Ascending aorta (tissue), 2 donors: ENCODE results near the gene KDM5B. TPM values are rescaled to one million over a fixed set of nuclear protein-coding genes. Genes with fewer than 3 reads are reported as not detected.

Experiments
- DNase-seq, 2 donors: peaks; one replicate each; pipeline ENCODE4 v3.0.0-alpha.2; 2019; ENCODE audit warnings: low spot score in 2 of 2
- H3K27ac ChIP-seq, 2 donors: fragments of 200-600 bp; sonication (generic); one replicate each; pipeline ENCODE4 v1.5.1; 2016 to 2017; ENCODE audit warnings: mild to moderate bottlenecking in 1 of 2
- H3K27me3 ChIP-seq: fragments of 200-600 bp; sonication (generic); one replicate; pipeline ENCODE4 v1.5.1; 2017
- H3K36me3 ChIP-seq, 2 donors: fragments of 200-600 bp; sonication (generic); one replicate each; pipeline ENCODE4 v1.5.1; 2016
- H3K4me1 ChIP-seq, 2 donors: fragments of 200-600 bp; sonication (generic); one replicate each; pipeline ENCODE4 v1.5.1; 2016 to 2017; ENCODE audit warnings: mild to moderate bottlenecking in 1 of 2
- H3K4me3 ChIP-seq, 2 donors: fragments of 200-600 bp; sonication (generic); one replicate each; pipeline ENCODE4 v1.5.1; 2016 to 2017; ENCODE audit warnings: mild to moderate bottlenecking in 1 of 2
- H3K9me3 ChIP-seq, 2 donors: fragments of 200-600 bp; sonication (generic); one replicate each; pipeline ENCODE4 v1.5.1; 2016
- CTCF ChIP-seq, 3 experiments: fragments of 200-600 bp in 2 of 3; fragments of 450-650 bp in 1 of 3; sonication (generic) in 2 of 3; IDR thresholded peaks; one replicate each; pipeline ENCODE4 v1.5.1; 2016 to 2019; ENCODE audit warnings: antibody characterized with exemption in 3 of 3, mild to moderate bottlenecking in 1 of 3, moderate library complexity in 1 of 3
- intact Hi-C: fragments of 100-400 bp; cut with DNase I; formaldehyde crosslinking; loops from one replicate; pipeline ENCODE4 v1.15.1; 2023
- total RNA-seq: library from RNA; depleted of rRNA; stranded (reverse); fragments of >200 nt; gene quantifications from one replicate; pipeline ENCODE4 v1.1.0, GENCODE V29; 2016

KDM5B gene
- total RNA-seq, 1 donor from 2014 or later = 61.7 TPM

- Histone ChIP-seq H3K27me3 (no peaks in the 10 kb centered on the region), H3K4me3 (no peak overlapping the region), H3K27ac (no peak overlapping the region), H3K36me3 (no peaks in the 10 kb centered on the region), H3K9me3 (no peaks in the 10 kb centered on the region), H3K4me1 (no peaks in the 10 kb centered on the region)
- intact Hi-C loops = no loop called here
- TF ChIP-seq CTCF (IDR thresholded peaks at IDR 0.05) = no peak
- DNase-seq = no peak
Measured at GRCh38 chr1:202794051-202794740, 14.0 kb downstream of the KDM5B start.

- H3K9me3 ChIP-seq = no peaks in the 10 kb centered on the region
- TF ChIP-seq CTCF (IDR thresholded peaks at IDR 0.05) = no peak
- no peak for DNase-seq
- H3K36me3 ChIP-seq = no peaks in the 10 kb centered on the region
- no peaks in the 10 kb centered on the region for H3K4me1 ChIP-seq
- H3K4me3 ChIP-seq = no peak overlapping the region
- H3K27me3 ChIP-seq = no peaks in the 10 kb centered on the region
- intact Hi-C loops = no loop called here
- no peak overlapping the region for H3K27ac ChIP-seq
Measured at GRCh38 chr1:202791077-202791747, 17.0 kb downstream of the KDM5B start.

- no peaks in the 10 kb centered on the region for H3K36me3 ChIP-seq
- no peaks in the 10 kb centered on the region for H3K4me1 ChIP-seq
- DNase-seq = no peak
- TF ChIP-seq CTCF (IDR thresholded peaks at IDR 0.05) = no peak
- no peak overlapping the region for H3K27ac ChIP-seq
- H3K9me3 ChIP-seq = no peaks in the 10 kb centered on the region
- intact Hi-C loops = no loop called here
- no peak overlapping the region for H3K4me3 ChIP-seq
- no peaks in the 10 kb centered on the region for H3K27me3 ChIP-seq
Measured at GRCh38 chr1:202788800-202789199, 19.4 kb downstream of the KDM5B start.

- H3K4me1 ChIP-seq = no peaks in the 10 kb centered on the region
- no peaks in the 10 kb centered on the region for H3K9me3 ChIP-seq
- DNase-seq = no peak
- TF ChIP-seq CTCF (IDR thresholded peaks at IDR 0.05) = no peak
- no peaks in the 10 kb centered on the region for H3K27me3 ChIP-seq
- no peak overlapping the region for H3K27ac ChIP-seq
- intact Hi-C loops = no loop called here
- H3K4me3 ChIP-seq = no peak overlapping the region
- H3K36me3 ChIP-seq = no peaks in the 10 kb centered on the region
Measured at GRCh38 chr1:202786804-202787203, 21.4 kb downstream of the KDM5B start.

- TF ChIP-seq CTCF (IDR thresholded peaks at IDR 0.05) = no peak
- H3K4me1 ChIP-seq = no peaks in the 10 kb centered on the region
- peaks cover 0 to 8% of the 10 kb centered on the region in 2 donors for H3K36me3 ChIP-seq
- H3K9me3 ChIP-seq = no peaks in the 10 kb centered on the region
- intact Hi-C loops = no loop called here
- H3K4me3 ChIP-seq = no peak overlapping the region
- no peak for DNase-seq
- no peak overlapping the region for H3K27ac ChIP-seq
- H3K27me3 ChIP-seq = no peaks in the 10 kb centered on the region
Measured at GRCh38 chr1:202781180-202781579, 27.0 kb downstream of the KDM5B start.
